HG02938 (cell line): ENCODE results near the gene ICA1.
"Not testable (repeated sequence)": the region's sequence is repeated elsewhere in the genome, so short reads cannot be mapped to it uniquely, and the experiment has no call there.

ENCODE experiments used
- ATAC-seq: cut with Tn5 transposase; IDR thresholded peaks from one replicate; pipeline ENCODE4 v1.9.1; 2021; ENCODE audit warnings: mild to moderate bottlenecking, moderate library complexity; ENCODE audit not compliant: unreplicated experiment

Gene ICA1

GRCh38 chr7:8109196-8110022 is 152.6 kb downstream of the ICA1 start:
- no peak for ATAC-seq

DNA sequence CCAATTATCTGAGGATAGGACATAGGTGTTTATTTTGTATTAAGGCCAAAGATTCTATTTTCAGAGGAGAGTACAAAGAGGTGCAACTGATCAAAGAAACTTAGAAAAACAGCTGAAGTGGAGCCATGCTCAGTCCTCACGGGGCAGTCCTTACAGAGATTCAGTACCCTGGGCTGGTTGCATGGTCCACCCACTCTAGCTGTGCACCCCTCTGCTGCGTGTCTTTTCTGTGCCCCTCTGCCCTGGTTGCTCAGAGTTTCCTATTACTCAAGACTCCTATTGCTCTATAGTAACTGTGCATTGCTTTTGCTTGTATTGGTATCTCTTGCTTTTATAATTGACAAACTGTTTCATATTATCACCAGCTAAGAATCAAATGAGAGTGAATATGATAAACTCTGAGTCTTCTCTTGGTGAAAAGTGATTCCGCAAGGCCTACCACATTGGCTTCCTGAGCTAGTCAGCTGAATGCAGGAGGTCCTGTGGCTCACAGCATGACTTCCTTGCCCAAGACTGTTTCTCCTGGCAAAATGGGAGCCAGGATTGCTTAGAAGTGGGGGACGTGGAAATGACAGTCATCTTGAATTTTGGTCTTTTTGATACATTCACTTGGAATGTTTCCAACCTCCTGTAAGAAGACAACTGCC is 156.4 kb downstream of the ICA1 start:
- ATAC-seq, result no peak

DNA sequence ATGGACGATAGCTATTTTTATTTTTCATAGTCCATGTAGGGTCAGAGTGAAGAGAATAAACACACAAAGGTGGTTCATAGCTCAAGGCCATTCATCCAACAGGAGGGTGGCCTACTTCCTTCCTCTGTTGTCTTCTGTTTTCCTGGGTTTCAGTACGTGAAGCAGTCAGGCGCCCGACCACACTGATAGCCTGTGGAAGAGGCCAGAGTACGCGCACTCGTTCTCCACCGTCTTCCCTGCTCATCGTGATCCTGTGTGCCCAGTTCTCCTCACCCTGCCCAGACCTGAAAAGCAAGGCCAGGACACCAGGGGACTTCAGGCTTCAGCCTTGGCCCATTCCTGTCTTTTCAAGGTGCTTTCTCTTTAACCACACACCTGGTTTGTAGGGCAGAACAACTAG is 158.7 kb downstream of the ICA1 start:
- ATAC-seq, result no peak

GRCh38 chr7:8101292-8101691 is 160.7 kb downstream of the ICA1 start:
- ATAC-seq, result not testable (repeated sequence)

DNA sequence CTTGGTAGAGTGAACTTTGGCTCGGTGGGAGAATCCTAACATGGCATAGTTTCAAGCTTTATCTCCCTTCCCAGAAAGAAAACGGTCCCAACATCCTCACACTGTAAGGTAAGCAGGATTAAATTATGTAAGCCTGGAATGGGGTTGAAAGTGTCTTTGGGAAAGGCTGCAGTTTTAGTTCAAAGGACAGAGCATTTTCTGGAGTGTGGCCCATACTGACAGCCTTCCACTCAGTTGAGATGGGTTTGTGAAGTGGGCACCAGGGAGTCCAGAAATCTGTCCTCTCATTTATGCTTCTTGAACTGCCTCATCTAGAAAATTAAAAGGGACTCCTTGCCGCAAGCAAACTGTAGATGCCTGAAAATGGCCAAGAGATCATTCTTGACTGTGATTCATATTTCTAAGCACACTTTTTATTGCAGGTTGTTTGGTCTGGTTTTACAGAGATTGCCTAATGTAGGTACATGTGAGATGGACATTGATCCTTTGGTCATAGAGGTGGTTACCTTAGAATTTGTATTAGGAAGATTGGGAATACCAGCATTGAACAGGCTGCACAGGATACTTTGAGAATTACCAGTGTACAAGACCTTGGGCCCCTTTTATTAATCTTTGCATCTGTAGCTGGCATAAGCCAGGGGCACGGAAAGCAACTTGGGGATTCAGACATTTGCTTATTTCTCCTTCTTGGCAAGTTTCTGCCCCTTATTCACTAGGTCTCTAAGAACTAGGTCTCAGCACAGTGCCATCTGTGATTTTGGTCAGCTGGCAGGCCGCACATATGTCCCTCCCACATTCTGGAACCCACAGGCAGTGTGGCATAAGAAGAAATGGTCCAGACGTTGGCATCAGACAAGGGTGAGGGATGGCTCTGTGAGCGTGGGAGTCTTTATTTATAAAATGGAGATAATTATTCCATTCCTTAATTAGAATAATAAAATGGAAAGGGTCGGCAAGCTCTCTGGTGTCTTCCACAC is 167.5 kb downstream of the ICA1 start:
- no peak for ATAC-seq

GRCh38 chr7:8092140-8092539 is 169.8 kb downstream of the ICA1 start:
- no peak for ATAC-seq

DNA sequence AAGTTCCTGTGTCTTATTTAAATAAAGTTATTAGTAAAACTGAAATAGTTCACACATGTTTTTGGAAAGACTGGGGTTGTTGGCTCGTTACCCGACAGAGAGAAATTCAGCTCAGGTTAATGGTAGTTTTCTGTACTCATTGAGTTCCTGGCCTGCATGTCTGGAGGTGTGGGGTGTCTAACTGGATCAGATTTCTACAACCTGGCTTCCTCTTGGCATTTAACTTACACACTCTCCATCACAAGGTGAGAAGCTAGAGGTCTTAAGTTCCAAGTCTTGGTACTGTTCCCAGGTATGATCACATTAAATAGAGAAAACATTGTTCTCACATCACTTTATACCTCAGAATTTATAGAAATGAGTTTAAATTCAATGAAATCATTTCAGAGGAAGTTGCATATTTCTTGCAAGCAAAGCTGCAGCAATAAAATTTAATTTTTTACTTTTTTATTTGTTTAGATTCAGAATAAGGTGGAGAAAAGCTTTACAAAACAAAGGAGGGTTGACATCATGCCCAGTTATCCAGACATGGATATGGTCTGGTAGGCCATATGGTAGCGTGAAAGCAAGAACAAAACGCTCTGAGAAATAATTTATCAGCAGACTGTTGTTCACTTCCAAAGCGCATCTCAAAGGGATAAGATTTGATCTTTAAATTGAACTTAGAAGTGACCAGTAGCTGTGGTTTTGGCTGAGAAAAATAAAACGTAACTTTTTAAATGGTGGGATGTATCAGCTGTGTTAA is 172.8 kb downstream of the ICA1 start:
- no peak for ATAC-seq

- no peak for ATAC-seq
Measured at GRCh38 chr7:8086239-8086638, 175.7 kb downstream of the ICA1 start.

- ATAC-seq, result no peak
Measured at GRCh38 chr7:8085420-8085819, 176.5 kb downstream of the ICA1 start.

DNA sequence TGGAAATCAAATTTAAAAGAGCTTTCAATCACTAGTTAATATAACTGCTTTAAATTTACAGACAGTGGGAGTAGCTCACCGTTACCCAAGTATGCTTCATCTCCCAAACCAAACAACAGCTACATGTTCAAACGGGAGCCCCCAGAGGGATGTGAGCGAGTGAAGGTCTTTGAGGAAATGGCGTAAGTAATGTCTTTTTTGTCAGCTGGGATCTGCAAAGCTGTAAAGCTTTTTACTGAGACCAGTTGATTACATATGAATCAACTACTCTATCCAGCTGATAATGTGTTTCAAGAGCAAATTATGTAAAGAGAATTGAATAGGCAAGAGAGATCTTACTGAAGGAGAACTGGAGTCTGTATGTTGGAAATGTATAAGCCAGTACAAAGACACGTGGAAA is 177.1 kb downstream of the ICA1 start:
- no peak for ATAC-seq

GRCh38 chr7:8082762-8083161 is 179.2 kb downstream of the ICA1 start:
- ATAC-seq, result no peak

- ATAC-seq, result no peak
Measured at GRCh38 chr7:8078418-8078817, 183.5 kb downstream of the ICA1 start.

DNA sequence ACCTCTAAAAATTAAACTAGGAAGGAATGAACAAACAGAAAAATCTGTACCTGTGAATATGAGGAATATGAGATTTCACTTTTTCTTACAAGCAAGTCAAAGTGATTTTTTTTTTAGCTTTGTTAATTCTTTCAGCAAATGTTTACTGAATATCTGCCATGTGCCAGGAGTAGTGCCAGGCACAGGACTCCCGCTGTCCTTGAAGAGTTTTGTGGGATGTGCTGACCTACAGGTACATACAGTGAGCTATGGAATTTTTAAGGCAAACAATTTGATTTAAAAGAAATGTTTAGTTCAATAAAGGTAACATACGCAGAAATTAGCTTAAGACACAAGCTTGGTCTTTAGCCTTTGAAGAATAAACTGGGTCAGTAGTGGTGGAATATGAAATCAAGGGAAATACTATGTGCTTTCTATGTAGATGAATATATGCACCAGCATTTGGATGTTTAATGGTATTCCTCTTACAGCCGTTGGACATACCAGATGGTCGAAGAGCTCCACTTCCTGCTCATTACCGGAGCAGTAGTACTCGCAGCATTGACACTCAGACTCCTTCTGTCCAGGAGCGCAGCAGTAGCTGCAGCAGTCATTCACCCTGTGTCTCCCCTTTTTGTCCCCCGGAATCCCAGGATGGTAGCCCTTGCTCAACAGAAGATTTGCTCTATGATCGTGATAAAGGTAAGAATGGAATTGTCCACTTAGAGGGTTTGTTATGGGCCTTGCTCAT is 191.4 kb downstream of the ICA1 start:
- no peak for ATAC-seq

DNA sequence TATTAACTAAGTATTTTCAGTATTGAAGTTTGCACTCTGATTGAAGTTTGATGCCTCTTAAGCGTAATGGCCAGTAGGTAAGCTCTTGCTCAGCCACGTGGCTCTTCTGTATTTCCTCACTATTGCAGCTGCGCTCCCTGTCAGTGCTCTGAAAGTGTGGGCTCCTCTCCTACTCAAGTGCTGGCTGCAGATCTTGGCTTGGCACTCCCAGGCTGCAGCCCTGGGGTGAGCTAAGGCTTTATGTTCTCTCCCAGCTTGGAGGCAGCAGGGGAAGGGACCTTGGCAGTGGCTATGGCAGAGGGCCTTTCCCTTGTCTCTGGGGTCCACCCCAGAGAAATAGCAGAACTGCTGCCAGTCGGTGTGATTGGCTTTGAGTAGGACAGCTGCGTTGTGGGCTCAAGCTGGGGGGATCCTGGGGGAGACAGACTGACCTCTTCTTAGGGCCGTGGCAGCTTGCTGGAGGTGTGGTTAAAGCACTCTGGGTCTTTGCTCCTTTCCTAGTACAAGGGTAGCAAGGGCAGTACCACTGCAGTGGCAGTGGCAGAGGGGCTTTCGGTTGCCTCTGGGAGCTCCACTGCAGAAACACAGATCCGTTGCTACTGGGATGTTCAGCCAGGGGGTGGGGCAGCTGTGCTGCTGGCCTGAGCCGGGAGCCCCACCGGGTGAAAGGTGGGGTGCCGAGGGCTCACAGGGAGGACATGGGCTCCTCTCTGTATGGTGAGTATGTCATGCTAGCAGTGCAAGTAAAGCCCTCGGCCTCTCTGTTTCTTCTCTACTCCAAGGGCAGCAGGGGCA is 192.9 kb downstream of the ICA1 start:
- ATAC-seq, result no peak

DNA sequence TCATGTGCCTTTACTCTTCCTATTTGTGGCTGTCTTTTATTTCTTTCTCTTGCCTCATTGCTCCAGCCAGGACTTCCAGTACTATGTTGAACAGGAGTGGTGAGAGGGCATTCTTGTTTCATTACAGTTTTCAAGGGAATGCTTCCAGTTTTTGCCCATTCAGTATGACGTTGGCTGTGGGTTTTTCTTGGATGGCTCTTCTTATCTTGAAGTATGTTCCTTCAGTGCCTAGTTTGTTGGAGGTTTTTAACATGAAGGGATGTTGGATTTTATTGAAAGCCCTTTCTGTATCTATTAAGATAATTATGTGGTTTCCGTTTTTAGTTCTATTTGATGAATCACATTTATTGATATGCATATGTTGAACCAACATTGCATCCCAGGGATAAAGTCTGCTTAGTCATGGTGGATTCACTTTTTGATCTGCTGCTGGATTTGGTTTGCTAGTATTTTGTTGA is 196.6 kb downstream of the ICA1 start:
- ATAC-seq, result no peak

GRCh38 chr7:8064828-8065227 is 197.1 kb downstream of the ICA1 start:
- no peak for ATAC-seq

GRCh38 chr7:8063706-8064297 is 198.2 kb downstream of the ICA1 start:
- ATAC-seq, result no peak

DNA sequence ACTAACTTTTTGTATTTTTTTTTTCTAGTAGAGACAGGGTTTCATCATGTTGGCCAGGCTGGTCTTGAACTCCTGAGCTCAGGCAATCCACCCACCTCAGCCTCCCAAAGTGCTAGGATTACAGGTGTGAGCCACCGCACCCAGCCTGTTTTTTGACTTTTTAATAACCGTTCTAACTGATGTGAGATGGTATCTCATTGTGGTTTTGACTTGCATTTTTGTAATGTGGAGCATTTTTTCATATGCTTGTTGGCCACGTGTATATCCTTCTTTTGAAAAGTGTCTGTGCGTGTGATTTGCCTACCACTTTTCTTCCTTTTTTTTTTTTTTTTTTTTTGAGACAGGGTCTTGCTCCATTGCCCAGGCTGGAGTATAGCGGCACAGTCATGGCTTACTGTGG is 198.7 kb downstream of the ICA1 start:
- ATAC-seq, result not testable (repeated sequence)
